Right lobe of liver (tissue), 6 donors: ENCODE results near the gene FAM89A. TPM values are rescaled to one million over a fixed set of nuclear protein-coding genes. Genes with fewer than 3 reads are reported as not detected.

Source experiments
- ATAC-seq, 4 donors: fragments of 200-7000 bp; cut with Tn5 transposase; one replicate each; pipeline ENCODE4 v1.9.1; 2020; ENCODE audit warnings: mild to moderate bottlenecking in 4 of 4, moderate library complexity in 4 of 4
- DNase-seq, 3 donors: peaks; one replicate each; pipeline ENCODE4 v3.0.0-alpha.2; 2020
- H3K27ac ChIP-seq, 3 donors: fragments of 200-600 bp; one replicate each; pipeline ENCODE4 v1.8.0; 2022
- H3K27me3 ChIP-seq, 2 donors: fragments of 200-600 bp; one replicate each; pipeline ENCODE4 v1.8.0; 2022
- H3K36me3 ChIP-seq, 4 donors: fragments of 200-600 bp; sonication (generic) in 1 of 4; one replicate each; pipeline versions ENCODE4 v1.5.1 to v1.8.0; 2017 to 2022; ENCODE audit warnings: control low read depth in 1 of 4
- H3K4me1 ChIP-seq, 4 donors: fragments of 200-600 bp; sonication (generic) in 1 of 4; one replicate each; pipeline versions ENCODE4 v1.5.1 to v1.8.0; 2017 to 2022; ENCODE audit warnings: control low read depth in 1 of 4
- H3K4me3 ChIP-seq, 3 donors: fragments of 200-600 bp; one replicate each; pipeline ENCODE4 v1.8.0; 2022
- H3K9me3 ChIP-seq, 4 donors: fragments of 200-600 bp; sonication (generic) in 1 of 4; one replicate each; pipeline versions ENCODE4 v1.5.1 to v1.8.0; 2017 to 2022; ENCODE audit warnings: control low read depth in 1 of 4
- CTCF ChIP-seq, 4 donors: fragments of 200-600 bp in 3 of 4; fragments of 450-650 bp in 1 of 4; IDR thresholded peaks; one replicate each; pipeline versions ENCODE4 v1.5.1 to v1.8.0; 2016 to 2022; ENCODE audit warnings: antibody characterized with exemption in 4 of 4, mild to moderate bottlenecking in 2 of 4
- POLR2A ChIP-seq: fragments of 450-650 bp; IDR thresholded peaks from one replicate; pipeline ENCODE4 v1.6.1; 2017; ENCODE audit warnings: antibody characterized with exemption, mild to moderate bottlenecking
- WGBS: methylation state at CpG from one replicate; pipeline ENCODE4 v1.1.6; 2018; ENCODE audit warnings: low coverage, low lambda C conversion rate; ENCODE audit not compliant: insufficient coverage; ENCODE audit errors: missing lambda C conversion rate; 5-methylcytosine and 5-hydroxymethylcytosine counted together
- intact Hi-C, 2 donors: fragments of 100-400 bp; cut with DNase I; formaldehyde crosslinking; loops; one replicate each; pipeline versions ENCODE4 v1.11.2 to v1.14.1; 2022
- microRNA counts: library from miRNA; unstranded; fragments of <30 nt; microRNA quantifications from one replicate; lab custom pipeline; 2016
- total RNA-seq, 6 experiments: library from RNA; depleted of rRNA in 2 of 6; stranded (reverse); fragments of >200 nt in 2 of 6; fragmentation: NEBNext Ultra II Directional in 3 of 6; extraction: Animal tissue kit (Norgen Biotek cat#: 25700) in 3 of 6; gene quantifications; one replicate each; pipeline versions ENCODE4 v1.1.0 to v1.2.4, GENCODE V29; 2016 to 2023
- donor health status: DM: no; HTN: yes; CAD: no.
- donor health status: DM: no; HTN: no; CAD: no.
- donor health status: DM: no; HTN: no; CAD: no.
- donor health status: DM: no; HTN: yes; CAD: no.
- donor health status: DM: no; HTN: yes; CAD: no.

FAM89A gene
- total RNA-seq, 6 experiments from 2014 or later: 3.7 to 12.8 (median 6.8) TPM

- intact Hi-C loops: no loop called here
- Histone ChIP-seq H3K27ac (no peak overlapping the region), H3K9me3 (no peaks in the 10 kb centered on the region), H3K4me3 (no peak overlapping the region), H3K36me3 (no peaks in the 10 kb centered on the region), H3K4me1 (peaks cover 0 to 4% (median 0%) of the 10 kb centered on the region in 4 donors), H3K27me3 (no peaks in the 10 kb centered on the region)
- peak in 3 of 4 donors; percentile 30 to 40 (median 38) for ATAC-seq
- TF ChIP-seq POLR2A: no peak
- no peak for TF ChIP-seq CTCF (IDR thresholded peaks at IDR 0.05)
- no peak for DNase-seq
- WGBS: 33% methylated on average over 1 of the region's 1 CpG
Observed at GRCh38 chr1:230972855-230973271, 67.2 kb downstream of the FAM89A start.

GRCh38 chr1:230971771-230972170, 68.3 kb downstream of the FAM89A start:
- intact Hi-C loops: no loop called here
- H3K27ac ChIP-seq: no peak overlapping the region

GRCh38 chr1:230970432-230970831, 69.6 kb downstream of the FAM89A start:
- H3K36me3 ChIP-seq: no peaks in the 10 kb centered on the region
- ATAC-seq (no peak), DNase-seq (no peak)
- H3K27ac ChIP-seq: no peak overlapping the region
- WGBS: 91% methylated on average over 4 of the region's 5 CpGs
- intact Hi-C loops: no loop called here
- TF ChIP-seq POLR2A (no peak), CTCF (IDR thresholded peaks at IDR 0.05) (no peak)
- no peaks in the 10 kb centered on the region for H3K9me3 ChIP-seq
- H3K4me3 ChIP-seq: no peak overlapping the region
- H3K4me1 ChIP-seq: no peaks in the 10 kb centered on the region
- no peaks in the 10 kb centered on the region for H3K27me3 ChIP-seq

More at GRCh38 chr1:230971771-230972170, 68.3 kb downstream of the FAM89A start:
- DNase-seq (no peak), ATAC-seq (no peak)
- H3K4me1 ChIP-seq: no peaks in the 10 kb centered on the region
- H3K9me3 ChIP-seq: no peaks in the 10 kb centered on the region
- no peaks in the 10 kb centered on the region for H3K27me3 ChIP-seq
- no peaks in the 10 kb centered on the region for H3K36me3 ChIP-seq
- H3K4me3 ChIP-seq: no peak overlapping the region
- no peak for TF ChIP-seq CTCF (IDR thresholded peaks at IDR 0.05)
- no peak for TF ChIP-seq POLR2A

MicroRNAs within 50 kb of the gene (microRNA counts, 767-probe panel; counts per million panel counts)
- 237 counts per million for microRNA hsa-miR-1182 (lab: Ali Mortazavi, UCI)

Other genes starting within 250 kb of the FAM89A start
- 10 to 100 TPM in 3 of 6 experiments, 1 to 10 TPM in 3; 4.2 to 33.7 (median 17.2) TPM for gene C1orf198, start 171.7 kb downstream of the FAM89A start, total RNA-seq
- 10 to 100 TPM in 1 of 6 experiments, 1 to 10 TPM in 5; 5.3 to 10.7 (median 6.2) TPM for gene TTC13, start 61.4 kb downstream of the FAM89A start, total RNA-seq
- gene ARV1, start 61.2 kb downstream of the FAM89A start, total RNA-seq: 10 to 100 TPM in 5 of 6 experiments, 1 to 10 TPM in 1; 9.2 to 18.7 (median 13.4) TPM
- gene TRIM67, start 121.8 kb upstream of the FAM89A start, total RNA-seq: not detected
- gene GNPAT, start 201.0 kb upstream of the FAM89A start, total RNA-seq: 10 to 100 TPM; 18.5 to 24.3 (median 20.1) TPM